ENCODE results near the gene GALNT17. TPM values are rescaled to one million over a fixed set of nuclear protein-coding genes. Genes with fewer than 3 reads are reported as not detected.

GALNT17 gene
- polyA plus RNA-seq, 1 donor from 2014 or later: 15.7 TPM

DNA sequence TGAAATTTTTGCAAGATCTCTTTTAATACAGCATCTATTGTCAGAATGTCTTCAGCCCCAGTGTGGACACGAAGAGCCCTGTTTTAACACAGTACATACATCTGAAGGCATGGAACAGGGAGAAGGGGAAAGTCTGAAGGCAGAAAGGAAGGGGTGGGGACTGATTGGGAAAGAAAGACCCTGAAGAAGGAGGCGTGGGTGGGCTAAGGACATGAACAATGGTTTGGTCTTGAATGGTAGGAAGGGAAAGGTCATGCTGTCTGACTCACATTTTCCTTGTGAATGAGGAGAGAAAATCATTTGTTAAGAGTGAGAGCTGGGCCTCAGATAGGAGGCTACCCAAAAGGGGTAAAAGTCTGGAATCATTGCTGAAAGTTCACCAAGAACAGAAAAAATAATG is 297.1 kb downstream of the GALNT17 start:
- H3K4me3 ChIP-seq (ENCODE audit: low read length): no peak overlapping the region
- H4K20me1 ChIP-seq (ENCODE audit: insufficient read depth): no peaks in the 10 kb centered on the region
- H3K9me2 ChIP-seq (ENCODE audit: insufficient read depth, low read length): no peaks in the 10 kb centered on the region
- no peak overlapping the region for H3K9ac ChIP-seq (ENCODE audit: low read length)
- no peak overlapping the region for H3K27ac ChIP-seq (ENCODE audit: low read length)
- H3K4me2 ChIP-seq (ENCODE audit: low read length): no peak overlapping the region
- H3F3A ChIP-seq (ENCODE audit: insufficient read depth, low read length, poor library complexity, severe bottlenecking): no peaks in the 10 kb centered on the region
- no peaks in the 10 kb centered on the region for H3K79me2 ChIP-seq (replicated peaks; ENCODE audit: insufficient read depth, low read length)
- H3K27me3 ChIP-seq (ENCODE audit: insufficient read depth, low read depth, low read length): no peaks in the 10 kb centered on the region
- TF ChIP-seq TAF1 (IDR thresholded peaks at IDR 0.05; ENCODE audit: low read depth) (no peak), EP300 (conservative IDR thresholded peaks at IDR 0.05; ENCODE audit: poor library complexity, severe bottlenecking) (no peak), EZH2 (IDR thresholded peaks at IDR 0.05; ENCODE audit: borderline replicate concordance, insufficient read depth, low read length, poor library complexity, severe bottlenecking) (no peak), RAD21 (conservative IDR thresholded peaks at IDR 0.05) (no peak), POLR2AphosphoS5 (IDR thresholded peaks at IDR 0.05) (no peak), SMC3 (conservative IDR thresholded peaks at IDR 0.05; ENCODE audit: poor library complexity) (no peak)
- TF ChIP-seq, protein P1, sequence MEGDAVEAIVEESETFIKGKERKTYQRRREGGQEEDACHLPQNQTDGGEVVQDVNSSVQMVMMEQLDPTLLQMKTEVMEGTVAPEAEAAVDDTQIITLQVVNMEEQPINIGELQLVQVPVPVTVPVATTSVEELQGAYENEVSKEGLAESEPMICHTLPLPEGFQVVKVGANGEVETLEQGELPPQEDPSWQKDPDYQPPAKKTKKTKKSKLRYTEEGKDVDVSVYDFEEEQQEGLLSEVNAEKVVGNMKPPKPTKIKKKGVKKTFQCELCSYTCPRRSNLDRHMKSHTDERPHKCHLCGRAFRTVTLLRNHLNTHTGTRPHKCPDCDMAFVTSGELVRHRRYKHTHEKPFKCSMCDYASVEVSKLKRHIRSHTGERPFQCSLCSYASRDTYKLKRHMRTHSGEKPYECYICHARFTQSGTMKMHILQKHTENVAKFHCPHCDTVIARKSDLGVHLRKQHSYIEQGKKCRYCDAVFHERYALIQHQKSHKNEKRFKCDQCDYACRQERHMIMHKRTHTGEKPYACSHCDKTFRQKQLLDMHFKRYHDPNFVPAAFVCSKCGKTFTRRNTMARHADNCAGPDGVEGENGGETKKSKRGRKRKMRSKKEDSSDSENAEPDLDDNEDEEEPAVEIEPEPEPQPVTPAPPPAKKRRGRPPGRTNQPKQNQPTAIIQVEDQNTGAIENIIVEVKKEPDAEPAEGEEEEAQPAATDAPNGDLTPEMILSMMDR (IDR thresholded peaks at IDR 0.05; ENCODE audit: poor library complexity, severe bottlenecking): no peak
- TF ChIP-seq, protein P2, sequence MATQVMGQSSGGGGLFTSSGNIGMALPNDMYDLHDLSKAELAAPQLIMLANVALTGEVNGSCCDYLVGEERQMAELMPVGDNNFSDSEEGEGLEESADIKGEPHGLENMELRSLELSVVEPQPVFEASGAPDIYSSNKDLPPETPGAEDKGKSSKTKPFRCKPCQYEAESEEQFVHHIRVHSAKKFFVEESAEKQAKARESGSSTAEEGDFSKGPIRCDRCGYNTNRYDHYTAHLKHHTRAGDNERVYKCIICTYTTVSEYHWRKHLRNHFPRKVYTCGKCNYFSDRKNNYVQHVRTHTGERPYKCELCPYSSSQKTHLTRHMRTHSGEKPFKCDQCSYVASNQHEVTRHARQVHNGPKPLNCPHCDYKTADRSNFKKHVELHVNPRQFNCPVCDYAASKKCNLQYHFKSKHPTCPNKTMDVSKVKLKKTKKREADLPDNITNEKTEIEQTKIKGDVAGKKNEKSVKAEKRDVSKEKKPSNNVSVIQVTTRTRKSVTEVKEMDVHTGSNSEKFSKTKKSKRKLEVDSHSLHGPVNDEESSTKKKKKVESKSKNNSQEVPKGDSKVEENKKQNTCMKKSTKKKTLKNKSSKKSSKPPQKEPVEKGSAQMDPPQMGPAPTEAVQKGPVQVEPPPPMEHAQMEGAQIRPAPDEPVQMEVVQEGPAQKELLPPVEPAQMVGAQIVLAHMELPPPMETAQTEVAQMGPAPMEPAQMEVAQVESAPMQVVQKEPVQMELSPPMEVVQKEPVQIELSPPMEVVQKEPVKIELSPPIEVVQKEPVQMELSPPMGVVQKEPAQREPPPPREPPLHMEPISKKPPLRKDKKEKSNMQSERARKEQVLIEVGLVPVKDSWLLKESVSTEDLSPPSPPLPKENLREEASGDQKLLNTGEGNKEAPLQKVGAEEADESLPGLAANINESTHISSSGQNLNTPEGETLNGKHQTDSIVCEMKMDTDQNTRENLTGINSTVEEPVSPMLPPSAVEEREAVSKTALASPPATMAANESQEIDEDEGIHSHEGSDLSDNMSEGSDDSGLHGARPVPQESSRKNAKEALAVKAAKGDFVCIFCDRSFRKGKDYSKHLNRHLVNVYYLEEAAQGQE (IDR thresholded peaks at IDR 0.05; ENCODE audit: borderline replicate concordance): no peak
- H3K36me3 ChIP-seq (ENCODE audit: insufficient read depth, low read length): no peaks in the 10 kb centered on the region
- no peak overlapping the region for H2AFZ ChIP-seq (ENCODE audit: low read depth, low read length)
- no peaks in the 10 kb centered on the region for H3K9me3 ChIP-seq (ENCODE audit: low read length)

DNA sequence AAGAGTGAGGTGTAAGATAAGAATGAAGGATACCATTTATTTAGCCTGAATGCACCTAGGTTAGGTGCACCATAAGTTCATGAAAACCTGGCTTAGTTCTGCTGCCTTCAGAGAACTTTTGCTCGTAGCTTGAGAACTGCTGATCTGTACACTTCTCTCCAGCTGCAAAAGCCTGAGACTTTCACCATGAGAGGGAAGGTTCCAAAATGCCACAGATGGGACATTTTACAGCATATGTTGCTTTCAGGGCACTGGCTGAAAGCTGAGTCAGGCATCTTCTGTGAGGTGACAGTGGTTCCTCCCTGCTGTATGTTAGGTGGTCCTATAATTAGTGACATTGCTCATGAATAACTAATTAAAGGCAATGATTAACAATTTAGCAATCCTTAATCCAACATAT is 298.3 kb downstream of the GALNT17 start:
- Histone ChIP-seq H3F3A (ENCODE audit: insufficient read depth, low read length, poor library complexity, severe bottlenecking) (no peaks in the 10 kb centered on the region), H2AFZ (ENCODE audit: low read depth, low read length) (no peak overlapping the region), H3K36me3 (ENCODE audit: insufficient read depth, low read length) (no peaks in the 10 kb centered on the region), H3K27me3 (ENCODE audit: insufficient read depth, low read depth, low read length) (no peaks in the 10 kb centered on the region), H3K79me2 (replicated peaks; ENCODE audit: insufficient read depth, low read length) (no peaks in the 10 kb centered on the region), H3K9me2 (ENCODE audit: insufficient read depth, low read length) (no peaks in the 10 kb centered on the region), H3K4me3 (ENCODE audit: low read length) (no peak overlapping the region), H3K9ac (ENCODE audit: low read length) (no peak overlapping the region), H4K20me1 (ENCODE audit: insufficient read depth) (no peaks in the 10 kb centered on the region), H3K9me3 (ENCODE audit: low read length) (no peaks in the 10 kb centered on the region), H3K27ac (ENCODE audit: low read length) (no peak overlapping the region), H3K4me2 (ENCODE audit: low read length) (no peak overlapping the region)
- no peak for TF ChIP-seq POLR2AphosphoS5 (IDR thresholded peaks at IDR 0.05)
- TF ChIP-seq MXI1 (conservative IDR thresholded peaks at IDR 0.05; ENCODE audit: poor library complexity, severe bottlenecking): no peak
- no peak for TF ChIP-seq SMC3 (conservative IDR thresholded peaks at IDR 0.05; ENCODE audit: poor library complexity)
- no peak for TF ChIP-seq RAD21 (conservative IDR thresholded peaks at IDR 0.05)
- TF ChIP-seq, protein P2 (IDR thresholded peaks at IDR 0.05; ENCODE audit: borderline replicate concordance): no peak
- no peak for TF ChIP-seq TAF1 (IDR thresholded peaks at IDR 0.05; ENCODE audit: low read depth)
- TF ChIP-seq EP300 (conservative IDR thresholded peaks at IDR 0.05; ENCODE audit: poor library complexity, severe bottlenecking): no peak
- TF ChIP-seq, protein P1 (IDR thresholded peaks at IDR 0.05; ENCODE audit: poor library complexity, severe bottlenecking): no peak

All from neural cell (in vitro differentiated cells).